Fibroblast of lung (primary cell): ENCODE measurements around the gene SUN3.

Experiments used
- CTCF ChIP-seq, 2 donors: IDR thresholded peaks in 1 of 2; conservative IDR thresholded peaks in 1 of 2; 1 replicate in 1 of 2; 2 replicates in 1 of 2; pipeline ENCODE4 v1.5.1; 2011 to 2012; ENCODE audit warnings: low read length in 2 of 2, control low read depth in 1 of 2, inconsistent platforms in 1 of 2, low read depth in 1 of 2, mild to moderate bottlenecking in 1 of 2
- EZH2 ChIP-seq: IDR thresholded peaks from 2 replicates; pipeline ENCODE4 v1.5.1; 2012; ENCODE audit warnings: low read length, control low read depth, mild to moderate bottlenecking; ENCODE audit errors: missing control alignments

- TF ChIP-seq CTCF (conservative IDR thresholded peaks at IDR 0.05 in 1 of 2, IDR thresholded peaks at IDR 0.05 in 1 of 2; ENCODE audit: low read depth in 1 of 2, low read length in 2 of 2) (no peak), EZH2 (no peak)
Observed at GRCh38 chr7:48016641-48017040, 12.3 kb downstream of the SUN3 start.
